HL-60 (cell line): ENCODE data around the gene MCHR1.
A peak's percentile ranks its signal among the peaks of the same experiment; 100 is the strongest.

ENCODE experiments used
- CTCF ChIP-seq: IDR thresholded peaks from one replicate; pipeline ENCODE4 v1.5.1; 2011; ENCODE audit warnings: low read length, control low read depth, inconsistent platforms; ENCODE audit not compliant: insufficient read depth
- GABPA ChIP-seq: IDR thresholded peaks from 2 replicates; pipeline ENCODE4 v1.6.1; 2012; ENCODE audit warnings: low read depth
- POLR2AphosphoS5 ChIP-seq: IDR thresholded peaks from 2 replicates; pipeline ENCODE4 v1.6.1; 2012; ENCODE audit warnings: low read depth
- REST ChIP-seq: IDR thresholded peaks from 2 replicates; pipeline ENCODE4 v1.6.1; 2012; ENCODE audit warnings: low read depth; ENCODE audit not compliant: insufficient replicate concordance
- SPI1 ChIP-seq: IDR thresholded peaks from 2 replicates; pipeline ENCODE4 v1.6.1; 2012; ENCODE audit warnings: low read depth, mild to moderate bottlenecking, borderline replicate concordance

- TF ChIP-seq CTCF, result no peak
- peak; percentile 87 for TF ChIP-seq POLR2AphosphoS5
- TF ChIP-seq REST, result peak; percentile 53
- TF ChIP-seq GABPA, result no peak
- TF ChIP-seq SPI1, result no peak
Observed at GRCh38 chr22:40651563-40652501, 27.5 kb upstream of the MCHR1 start.
